ACHN (cell line): Measurements from ENCODE around the gene LRRFIP1.

ENCODE experiments used
- DNase-seq: peaks from one replicate; pipeline ENCODE4 v3.0.0-alpha.2; 2015
- in situ Hi-C: cut with HindIII; loops from 2 replicates; pipeline ENCODE4 v1.10.0; 2017; ENCODE audit warnings: low sequenced_read_pairs, low pct_ligation_motif_present, low pct_unique_long_range_greater_than_20kb

LRRFIP1 gene

GRCh38 chr2:237614151-237614720 lies 13.2 kb upstream of the LRRFIP1 start:
- DNase-seq: peak; percentile 49
- in situ Hi-C loops: no loop called here

- in situ Hi-C loops: no loop called here
- no peak for DNase-seq
Measured at GRCh38 chr2:237615631-237616249, 11.6 kb upstream of the LRRFIP1 start.

GRCh38 chr2:237616373-237616733 lies 11.0 kb upstream of the LRRFIP1 start:
- DNase-seq: no peak
- in situ Hi-C loops: no loop called here

- in situ Hi-C loops: no loop called here
- DNase-seq: no peak
Measured at GRCh38 chr2:237616734-237617586, 10.4 kb upstream of the LRRFIP1 start.

GRCh38 chr2:237617587-237617982 lies 9.8 kb upstream of the LRRFIP1 start:
- in situ Hi-C loops: no loop called here
- no peak for DNase-seq

- in situ Hi-C loops: no loop called here
- no peak for DNase-seq
Measured at GRCh38 chr2:237618449-237618848, 8.9 kb upstream of the LRRFIP1 start.

GRCh38 chr2:237623428-237624403 lies 3.7 kb upstream of the LRRFIP1 start:
- in situ Hi-C loops: no loop called here
- no peak for DNase-seq

GRCh38 chr2:237624565-237624964 lies 2.8 kb upstream of the LRRFIP1 start:
- in situ Hi-C loops: no loop called here
- DNase-seq: no peak

GRCh38 chr2:237625216-237625705 lies 2.1 kb upstream of the LRRFIP1 start:
- no peak for DNase-seq
- in situ Hi-C loops: no loop called here

GRCh38 chr2:237625777-237626176 lies 1.6 kb upstream of the LRRFIP1 start:
- in situ Hi-C loops: no loop called here
- DNase-seq: no peak

GRCh38 chr2:237626813-237627440 lies 460 bp upstream of the LRRFIP1 start:
- in situ Hi-C loops: no loop called here

GRCh38 chr2:237628247-237629187 lies 1.1 kb downstream of the LRRFIP1 start:
- in situ Hi-C loops: no loop called here
- no peak for DNase-seq

More at GRCh38 chr2:237626813-237627440, 460 bp upstream of the LRRFIP1 start:
- DNase-seq: no peak

GRCh38 chr2:237629188-237629534 lies 1.8 kb downstream of the LRRFIP1 start:
- in situ Hi-C loops: no loop called here
- no peak for DNase-seq

- in situ Hi-C loops: no loop called here
- peak; percentile 82 for DNase-seq
Measured at GRCh38 chr2:237629739-237630138, 2.4 kb downstream of the LRRFIP1 start.

- DNase-seq: no peak
- in situ Hi-C loops: no loop called here
Measured at GRCh38 chr2:237630216-237631000, 3.0 kb downstream of the LRRFIP1 start.

- in situ Hi-C loops: no loop called here
- DNase-seq: peak; percentile 94
Measured at GRCh38 chr2:237631007-237631785, 3.8 kb downstream of the LRRFIP1 start.
